ENCODE results near the gene HK3. TPM values are rescaled to one million over a fixed set of nuclear protein-coding genes. Genes with fewer than 3 reads are reported as not detected.

HK3 gene
- total and polyA plus RNA-seq, 4 donors: 4.3 to 25.5 (median 13.3) TPM

- no peak overlapping the region for H3K27ac ChIP-seq (ENCODE audit: low read depth in 1 of 2, low read length in 2 of 2)
- H3K9ac ChIP-seq (ENCODE audit: low read depth in 1 of 2, low read length in 2 of 2): no peak overlapping the region
- H3K4me1 ChIP-seq (ENCODE audit: control insufficient read depth in 4 of 4, insufficient read depth in 4 of 4, low read length in 3 of 4): peaks cover 0 to 1% (median 0%) of the 10 kb centered on the region in 4 donors
- no peak for DNase-seq (ENCODE audit: low spot score)
- H3K9me3 ChIP-seq (ENCODE audit: control insufficient read depth in 4 of 4, low read length in 3 of 4): no peaks in the 10 kb centered on the region
- 93% methylated on average over 1 of the region's 1 CpG for WGBS
- H3K27me3 ChIP-seq (ENCODE audit: control insufficient read depth in 4 of 4, insufficient read depth in 4 of 4, low read length in 3 of 4): no peaks in the 10 kb centered on the region
- peaks cover 2 to 15% (median 6%) of the 10 kb centered on the region in 4 donors for H3K36me3 ChIP-seq (ENCODE audit: control insufficient read depth in 4 of 4, insufficient read depth in 3 of 4, low read depth in 1 of 4, low read length in 3 of 4)
- TF ChIP-seq FOXA2 (IDR thresholded peaks at IDR 0.05) (no peak), HNF4A (conservative IDR thresholded peaks at IDR 0.05) (no peak), ATF3 (IDR thresholded peaks at IDR 0.05) (no peak), CTCF (IDR thresholded peaks at IDR 0.05; ENCODE audit: low read depth, low read length, missing input control) (no peak), HNF4G (IDR thresholded peaks at IDR 0.05) (no peak), YY1 (IDR thresholded peaks at IDR 0.05) (no peak), FOXA1 (IDR thresholded peaks at IDR 0.05) (no peak), REST (IDR thresholded peaks at IDR 0.05) (no peak), EGR1 (IDR thresholded peaks at IDR 0.05; ENCODE audit: low read depth in 2 of 2) (no peak), SP1 (IDR thresholded peaks at IDR 0.05) (no peak), RXRA (IDR thresholded peaks at IDR 0.05) (no peak), TAF1 (conservative IDR thresholded peaks at IDR 0.05) (no peak), MAX (IDR thresholded peaks at IDR 0.05) (no peak), JUND (IDR thresholded peaks at IDR 0.05) (no peak), GABPA (IDR thresholded peaks at IDR 0.05 in 1 of 2, conservative IDR thresholded peaks at IDR 0.05 in 1 of 2) (no peak), RAD21 (IDR thresholded peaks at IDR 0.05) (no peak), NR2F2 (IDR thresholded peaks at IDR 0.05) (no peak), ZBTB33 (IDR thresholded peaks at IDR 0.05) (no peak)
- no peak overlapping the region for H3K4me3 ChIP-seq (ENCODE audit: low read depth in 1 of 3, low read length in 3 of 3)
Measured at GRCh38 chr5:176929654-176930053, 30.5 kb upstream of the HK3 start.

All from liver (tissue), 9 donors.